GM18498 (cell line): ENCODE data around the gene SLC26A6.

ENCODE experiments used
- ATAC-seq: cut with Tn5 transposase; IDR thresholded peaks from one replicate; pipeline ENCODE4 v1.9.1; 2021; ENCODE audit warnings: mild to moderate bottlenecking, moderate library complexity; ENCODE audit not compliant: unreplicated experiment

SLC26A6 gene, protein sequence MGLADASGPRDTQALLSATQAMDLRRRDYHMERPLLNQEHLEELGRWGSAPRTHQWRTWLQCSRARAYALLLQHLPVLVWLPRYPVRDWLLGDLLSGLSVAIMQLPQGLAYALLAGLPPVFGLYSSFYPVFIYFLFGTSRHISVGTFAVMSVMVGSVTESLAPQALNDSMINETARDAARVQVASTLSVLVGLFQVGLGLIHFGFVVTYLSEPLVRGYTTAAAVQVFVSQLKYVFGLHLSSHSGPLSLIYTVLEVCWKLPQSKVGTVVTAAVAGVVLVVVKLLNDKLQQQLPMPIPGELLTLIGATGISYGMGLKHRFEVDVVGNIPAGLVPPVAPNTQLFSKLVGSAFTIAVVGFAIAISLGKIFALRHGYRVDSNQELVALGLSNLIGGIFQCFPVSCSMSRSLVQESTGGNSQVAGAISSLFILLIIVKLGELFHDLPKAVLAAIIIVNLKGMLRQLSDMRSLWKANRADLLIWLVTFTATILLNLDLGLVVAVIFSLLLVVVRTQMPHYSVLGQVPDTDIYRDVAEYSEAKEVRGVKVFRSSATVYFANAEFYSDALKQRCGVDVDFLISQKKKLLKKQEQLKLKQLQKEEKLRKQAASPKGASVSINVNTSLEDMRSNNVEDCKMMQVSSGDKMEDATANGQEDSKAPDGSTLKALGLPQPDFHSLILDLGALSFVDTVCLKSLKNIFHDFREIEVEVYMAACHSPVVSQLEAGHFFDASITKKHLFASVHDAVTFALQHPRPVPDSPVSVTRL

GRCh38 chr3:48635222-48636021, at the start of gene SLC26A6:
TSS of gene SLC26A6 (minus strand) at chr3:48635461. CDS start at chr3:48635393, 68 bp downstream.
- ATAC-seq = peak; percentile 90

GRCh38 chr3:48684480-48685143, 49.4 kb upstream of the SLC26A6 start:
- ATAC-seq = no peak

DNA sequence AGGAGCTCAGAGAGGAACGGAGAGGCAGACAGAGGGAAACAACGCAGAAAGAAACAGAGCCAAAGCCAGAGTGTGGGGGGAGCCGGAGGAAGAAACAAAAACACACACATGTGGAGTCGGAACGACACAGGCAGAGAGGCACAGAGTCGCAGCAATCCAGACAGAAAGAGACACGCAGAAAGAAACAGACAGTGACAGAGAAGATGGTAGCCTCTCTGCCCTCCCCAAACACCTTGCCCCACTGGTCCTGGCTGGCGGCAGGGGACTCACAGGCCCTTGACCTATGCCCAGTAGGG, 48.7 kb upstream of the SLC26A6 start:
- ATAC-seq = no peak

GRCh38 chr3:48682786-48683185, 47.5 kb upstream of the SLC26A6 start:
- ATAC-seq = no peak

GRCh38 chr3:48681974-48682610, 46.8 kb upstream of the SLC26A6 start:
- ATAC-seq = no peak

GRCh38 chr3:48681541-48681880, 46.2 kb upstream of the SLC26A6 start:
- no peak for ATAC-seq

DNA sequence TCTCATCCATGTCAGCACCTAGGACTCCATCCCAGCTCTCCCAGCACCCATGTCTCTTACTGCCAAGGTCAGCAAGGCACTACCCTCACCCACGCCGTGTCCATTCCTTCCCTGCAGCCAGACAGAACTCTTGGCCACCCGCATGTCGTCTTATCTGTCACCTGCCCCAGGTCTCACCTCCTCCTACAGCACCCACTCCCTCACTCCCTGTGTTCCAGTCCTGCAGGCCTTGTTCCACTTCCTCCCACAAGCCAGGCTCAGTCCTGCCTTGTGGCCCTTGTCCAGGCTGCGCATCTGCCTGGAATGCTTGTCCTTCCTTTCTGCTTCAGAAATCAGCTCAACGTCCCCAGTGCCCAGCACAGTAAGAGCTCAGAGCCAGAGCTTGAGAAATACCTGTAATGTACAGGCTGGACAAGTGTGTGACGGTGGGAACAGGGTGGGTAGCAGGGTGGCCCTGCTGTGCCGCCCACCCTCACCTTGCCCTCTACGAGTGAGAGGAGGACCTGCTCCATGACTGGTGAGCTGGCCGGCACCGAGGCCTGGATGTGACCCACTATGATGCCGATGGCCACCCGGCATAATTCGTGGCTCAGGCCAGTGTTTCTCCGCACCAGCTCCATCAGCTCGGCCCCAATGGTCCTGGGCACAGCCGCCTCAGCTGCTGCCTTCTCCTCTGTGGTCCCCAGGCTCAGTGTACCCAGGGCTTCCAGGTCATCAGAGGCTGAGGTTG, 45.7 kb upstream of the SLC26A6 start:
- no peak for ATAC-seq

GRCh38 chr3:48679411-48680391, 44.4 kb upstream of the SLC26A6 start:
- ATAC-seq = no peak

GRCh38 chr3:48678566-48679380, 43.5 kb upstream of the SLC26A6 start:
- no peak for ATAC-seq

DNA sequence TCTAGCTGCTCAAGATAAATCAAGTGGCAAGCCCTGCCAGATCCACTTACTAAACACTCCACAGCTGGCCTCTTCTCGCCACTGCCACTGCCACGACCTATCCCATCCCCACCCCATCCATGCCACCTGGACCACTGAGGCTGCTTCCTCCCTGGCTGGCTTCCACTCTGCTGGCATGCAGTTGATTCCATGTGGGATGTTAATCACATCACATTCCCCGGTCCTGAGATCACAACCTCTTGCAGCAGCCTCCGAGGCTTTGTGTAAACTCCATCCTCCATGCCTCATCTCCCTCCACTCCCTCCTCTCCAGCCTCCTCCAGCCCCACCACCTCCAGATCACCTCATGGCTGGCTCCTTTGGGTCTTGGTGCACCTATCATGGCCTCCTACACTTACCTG, 42.8 kb upstream of the SLC26A6 start:
- ATAC-seq = no peak

- ATAC-seq = no peak
These were observed 39.2 kb upstream of the SLC26A6 start for GRCh38 chr3:48674505-48674904.

DNA sequence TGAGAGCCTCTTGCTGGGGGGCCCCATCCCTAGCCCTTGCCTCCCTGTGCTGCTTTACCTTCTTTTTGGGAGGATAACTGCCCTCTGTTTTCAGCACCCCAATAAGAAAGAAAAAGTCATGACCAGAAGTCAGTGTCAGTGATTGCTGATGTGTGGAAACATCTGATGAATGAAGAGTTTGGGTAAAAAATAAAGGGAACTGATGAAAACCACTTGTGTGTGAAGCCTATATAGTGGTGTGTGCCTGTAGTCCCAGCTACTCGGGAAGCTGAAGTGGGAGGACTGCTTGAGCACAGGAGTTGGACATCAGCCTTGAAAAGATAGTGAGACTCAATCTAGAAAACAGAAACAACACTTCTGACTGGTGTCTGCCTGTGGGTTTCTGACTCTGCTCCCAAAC, 37.3 kb upstream of the SLC26A6 start:
- ATAC-seq = no peak

DNA sequence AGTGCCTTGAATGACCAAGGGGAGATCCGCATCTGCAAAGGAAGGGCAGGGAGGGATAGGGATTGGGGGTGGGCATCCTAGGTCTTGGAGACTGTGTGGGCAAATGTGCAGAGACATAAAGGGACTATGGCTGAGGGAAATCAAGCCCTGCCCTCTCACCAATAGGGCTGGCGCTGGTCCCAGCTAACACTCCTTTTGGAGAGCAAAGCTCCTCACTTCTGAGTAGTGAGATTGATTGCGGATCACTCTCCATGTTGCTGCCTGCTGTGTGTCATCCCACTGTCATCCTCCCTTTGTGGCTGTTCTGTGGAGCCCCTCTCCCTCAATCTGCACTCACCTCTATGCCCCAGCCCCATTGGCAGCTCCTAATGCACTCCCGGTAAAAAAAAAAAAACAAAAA, 29.7 kb upstream of the SLC26A6 start:
- ATAC-seq = no peak

GRCh38 chr3:48664313-48664644, 29.0 kb upstream of the SLC26A6 start:
- ATAC-seq = no peak

DNA sequence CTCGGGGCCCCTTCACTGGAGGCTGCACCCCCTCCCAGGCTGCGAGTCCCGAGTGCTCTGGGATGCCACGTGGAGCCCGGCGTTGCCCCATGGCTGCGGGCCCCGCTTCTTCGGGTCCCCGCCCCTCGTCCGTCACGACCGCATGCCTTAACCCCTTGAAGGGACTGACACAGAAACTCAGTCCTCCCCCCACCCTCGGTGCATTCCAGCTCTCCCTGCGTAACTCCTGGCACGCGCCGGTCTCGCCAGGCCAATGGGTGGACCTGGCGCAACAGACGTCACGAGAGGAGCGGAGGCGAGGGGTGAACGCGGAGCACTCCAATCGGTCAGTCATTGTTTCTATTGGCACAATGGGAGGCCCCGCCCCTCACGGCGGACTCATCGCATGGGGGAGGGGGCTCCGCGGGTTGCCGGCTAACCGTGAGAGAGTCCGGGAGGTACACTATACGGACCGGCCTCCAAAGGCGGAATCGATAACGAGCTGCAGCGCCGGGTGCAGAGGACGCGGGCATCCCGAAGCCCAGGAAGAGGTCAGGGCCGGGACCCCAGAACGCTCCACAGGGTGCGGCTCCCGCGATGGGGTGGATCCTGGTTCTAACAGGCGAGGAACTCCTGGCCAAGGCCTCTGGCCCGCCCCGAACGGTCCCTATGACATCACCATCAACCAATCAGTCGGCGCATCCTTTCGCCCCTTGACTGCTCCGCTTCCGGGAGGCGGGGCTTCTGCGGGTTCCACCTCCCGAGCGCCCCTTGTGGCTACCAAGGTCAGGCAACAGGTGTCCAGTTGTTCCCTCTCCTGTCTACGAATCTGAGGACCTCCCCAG, 28.4 kb upstream of the SLC26A6 start:
- peak; percentile 84 for ATAC-seq

GRCh38 chr3:48662753-48663488, 27.7 kb upstream of the SLC26A6 start, which contains the start of gene CELSR3:
TSS of gene CELSR3 (minus strand) at chr3:48662886. CDS start at chr3:48662634, 252 bp downstream.
- ATAC-seq = no peak
